Measurements from ENCODE around the gene NINJ2. TPM values are rescaled to one million over a fixed set of nuclear protein-coding genes. Genes with fewer than 3 reads are reported as not detected.

NINJ2 gene
- total RNA-seq, 1 donor: 0.43 TPM

GRCh38 chr12:597926-598568, 65.2 kb downstream of the NINJ2 start:
- DNase-seq (ENCODE audit: low read depth): no peak
- no peak overlapping the region for H3K4me3 ChIP-seq (ENCODE audit: low read depth, low read length)
- no peak for TF ChIP-seq CTCF (IDR thresholded peaks at IDR 0.05; ENCODE audit: insufficient read depth, low read depth, low read length)

GRCh38 chr12:593396-594270, 69.6 kb downstream of the NINJ2 start:
- TF ChIP-seq CTCF (IDR thresholded peaks at IDR 0.05; ENCODE audit: insufficient read depth, low read depth, low read length): no peak

GRCh38 chr12:592024-592505, 71.2 kb downstream of the NINJ2 start:
- H3K4me3 ChIP-seq (ENCODE audit: low read depth, low read length): no peak overlapping the region
- no peak for TF ChIP-seq CTCF (IDR thresholded peaks at IDR 0.05; ENCODE audit: insufficient read depth, low read depth, low read length)
- no peak for DNase-seq (ENCODE audit: low read depth)

More at GRCh38 chr12:593396-594270, 69.6 kb downstream of the NINJ2 start:
- no peak overlapping the region for H3K4me3 ChIP-seq (ENCODE audit: low read depth, low read length)
- no peak for DNase-seq (ENCODE audit: low read depth)

GRCh38 chr12:591167-592023, 71.8 kb downstream of the NINJ2 start:
- TF ChIP-seq CTCF (IDR thresholded peaks at IDR 0.05; ENCODE audit: insufficient read depth, low read depth, low read length): no peak
- DNase-seq (ENCODE audit: low read depth): no peak

GRCh38 chr12:590206-590750, 73.0 kb downstream of the NINJ2 start:
- TF ChIP-seq CTCF (IDR thresholded peaks at IDR 0.05; ENCODE audit: insufficient read depth, low read depth, low read length): no peak
- no peak overlapping the region for H3K4me3 ChIP-seq (ENCODE audit: low read depth, low read length)
- DNase-seq (ENCODE audit: low read depth): no peak

More at GRCh38 chr12:591167-592023, 71.8 kb downstream of the NINJ2 start:
- no peak overlapping the region for H3K4me3 ChIP-seq (ENCODE audit: low read depth, low read length)

GRCh38 chr12:588646-589045, 74.6 kb downstream of the NINJ2 start:
- TF ChIP-seq CTCF (IDR thresholded peaks at IDR 0.05; ENCODE audit: insufficient read depth, low read depth, low read length): no peak
- no peak overlapping the region for H3K4me3 ChIP-seq (ENCODE audit: low read depth, low read length)
- no peak for DNase-seq (ENCODE audit: low read depth)

Data from fibroblast of villous mesenchyme (primary cell).